ENCODE results near the gene CSNK1G1.

The CSNK1G1 gene

GRCh38 chr15:64152507-64153387 is 203.2 kb downstream of the CSNK1G1 start:
- Histone ChIP-seq H3K27me3 (ENCODE audit: insufficient read depth, low read depth, severe bottlenecking) (peaks cover 2% of the 10 kb centered on the region), H3K36me3 (peaks cover 38% of the 10 kb centered on the region), H3K4me3 (ENCODE audit: low read depth, low read length) (peak overlapping the region; percentile 84), H3K27ac (no peak overlapping the region), H3K9me3 (ENCODE audit: severe bottlenecking) (no peaks in the 10 kb centered on the region)
- TF ChIP-seq, protein P1, sequence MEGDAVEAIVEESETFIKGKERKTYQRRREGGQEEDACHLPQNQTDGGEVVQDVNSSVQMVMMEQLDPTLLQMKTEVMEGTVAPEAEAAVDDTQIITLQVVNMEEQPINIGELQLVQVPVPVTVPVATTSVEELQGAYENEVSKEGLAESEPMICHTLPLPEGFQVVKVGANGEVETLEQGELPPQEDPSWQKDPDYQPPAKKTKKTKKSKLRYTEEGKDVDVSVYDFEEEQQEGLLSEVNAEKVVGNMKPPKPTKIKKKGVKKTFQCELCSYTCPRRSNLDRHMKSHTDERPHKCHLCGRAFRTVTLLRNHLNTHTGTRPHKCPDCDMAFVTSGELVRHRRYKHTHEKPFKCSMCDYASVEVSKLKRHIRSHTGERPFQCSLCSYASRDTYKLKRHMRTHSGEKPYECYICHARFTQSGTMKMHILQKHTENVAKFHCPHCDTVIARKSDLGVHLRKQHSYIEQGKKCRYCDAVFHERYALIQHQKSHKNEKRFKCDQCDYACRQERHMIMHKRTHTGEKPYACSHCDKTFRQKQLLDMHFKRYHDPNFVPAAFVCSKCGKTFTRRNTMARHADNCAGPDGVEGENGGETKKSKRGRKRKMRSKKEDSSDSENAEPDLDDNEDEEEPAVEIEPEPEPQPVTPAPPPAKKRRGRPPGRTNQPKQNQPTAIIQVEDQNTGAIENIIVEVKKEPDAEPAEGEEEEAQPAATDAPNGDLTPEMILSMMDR (IDR thresholded peaks at IDR 0.05; ENCODE audit: low read depth, low read length), result no peak
- no peak for DNase-seq

- no peaks in the 10 kb centered on the region for H3K9me3 ChIP-seq (ENCODE audit: severe bottlenecking)
- peaks cover 2% of the 10 kb centered on the region for H3K27me3 ChIP-seq (ENCODE audit: insufficient read depth, low read depth, severe bottlenecking)
- peaks cover 30% of the 10 kb centered on the region for H3K36me3 ChIP-seq
- no peak for DNase-seq
- TF ChIP-seq, protein P1 (IDR thresholded peaks at IDR 0.05; ENCODE audit: low read depth, low read length), result no peak
- H3K27ac ChIP-seq, result peak within 1 kb of the TSS; percentile 28
- peak within 1 kb of the TSS; percentile 84 for H3K4me3 ChIP-seq (ENCODE audit: low read depth, low read length)
These were observed 204.1 kb downstream of the CSNK1G1 start, which contains the start of gene SNX22 for GRCh38 chr15:64151727-64152506. Gene SNX22 (plus strand): TSS chr15:64151731. CDS start chr15:64151776, 45 bp downstream.

DNA sequence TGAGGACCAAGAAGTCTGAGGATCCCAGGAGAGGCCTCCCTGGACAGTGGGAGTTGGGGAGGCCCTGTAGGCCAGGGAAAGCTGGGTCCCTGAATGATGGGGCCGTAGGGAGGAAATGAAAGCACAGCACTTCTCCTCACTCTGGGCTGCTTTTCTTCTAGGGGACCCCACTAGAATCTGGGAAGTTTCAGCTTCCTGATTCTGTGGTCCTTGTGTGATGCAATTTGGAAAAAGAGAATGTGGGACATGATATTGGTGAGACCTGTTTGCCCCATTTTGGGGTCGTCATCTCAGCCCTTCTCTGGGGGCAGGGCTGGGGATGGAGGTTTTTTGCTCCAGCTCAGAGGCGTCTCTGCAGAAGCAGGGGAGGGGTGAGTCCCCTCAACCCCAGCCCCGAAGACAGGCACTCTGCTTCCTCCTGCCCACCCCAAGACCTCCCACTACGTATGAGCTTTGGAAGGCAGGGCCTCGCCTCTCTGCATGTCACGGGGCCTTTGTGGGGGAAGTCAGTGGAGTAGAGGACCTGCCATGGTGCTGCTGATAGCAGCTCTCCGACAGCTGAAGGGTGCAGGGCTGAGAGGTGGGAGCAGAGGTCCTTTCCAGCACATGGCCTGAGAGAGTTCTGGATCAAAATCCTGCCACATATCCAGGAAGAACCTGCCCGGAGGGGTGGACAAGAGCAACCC is 205.9 kb downstream of the CSNK1G1 start:
- no peak overlapping the region for H3K27ac ChIP-seq
- peaks cover 12% of the 10 kb centered on the region for H3K36me3 ChIP-seq
- peaks cover 2% of the 10 kb centered on the region for H3K27me3 ChIP-seq (ENCODE audit: insufficient read depth, low read depth, severe bottlenecking)
- DNase-seq, result no peak
- H3K4me3 ChIP-seq (ENCODE audit: low read depth, low read length), result no peak overlapping the region
- TF ChIP-seq, protein P1 (IDR thresholded peaks at IDR 0.05; ENCODE audit: low read depth, low read length), result no peak
- no peaks in the 10 kb centered on the region for H3K9me3 ChIP-seq (ENCODE audit: severe bottlenecking)

- Histone ChIP-seq H3K27me3 (ENCODE audit: insufficient read depth, low read depth, severe bottlenecking) (peaks cover 2% of the 10 kb centered on the region), H3K9me3 (ENCODE audit: severe bottlenecking) (no peaks in the 10 kb centered on the region), H3K27ac (no peak overlapping the region), H3K4me3 (ENCODE audit: low read depth, low read length) (no peak overlapping the region), H3K36me3 (peaks cover 8% of the 10 kb centered on the region)
- DNase-seq, result peak; percentile 43
- TF ChIP-seq, protein P1 (IDR thresholded peaks at IDR 0.05; ENCODE audit: low read depth, low read length), result peak; percentile 25; the same call in 1 of the 2 replicates
These were observed 206.5 kb downstream of the CSNK1G1 start for GRCh38 chr15:64149424-64149823.

GRCh38 chr15:64148581-64148980 is 207.4 kb downstream of the CSNK1G1 start:
- Histone ChIP-seq H3K36me3 (no peaks in the 10 kb centered on the region; the same call in none of the 2 replicates), H3K27me3 (ENCODE audit: insufficient read depth, low read depth, severe bottlenecking) (peaks cover 2% of the 10 kb centered on the region), H3K27ac (no peak overlapping the region), H3K4me3 (ENCODE audit: low read depth, low read length) (no peak overlapping the region), H3K9me3 (ENCODE audit: severe bottlenecking) (no peaks in the 10 kb centered on the region)
- TF ChIP-seq, protein P1 (IDR thresholded peaks at IDR 0.05; ENCODE audit: low read depth, low read length), result no peak
- DNase-seq, result no peak

Data from WERI-Rb-1 (cell line).